MCF 10A (cell line): Measurements from ENCODE around the gene VEGFA. TPM values are rescaled to one million over a fixed set of nuclear protein-coding genes. Genes with fewer than 3 reads are reported as not detected.

Source experiments
- BruUV-seq: library from RNA; stranded (reverse); fragments of 400-500 nt; replicated peaks from 2 replicates; lab custom pipeline; 2021; lab: Mats Ljungman, UMichigan
- CTCF ChIA-PET: fragments of 300-600 bp; sonication (Branson Sonifier 250); formaldehyde crosslinking; extraction: SDS; loops from one replicate; lab custom pipeline; 2021; ENCODE audit warnings: antibody characterized with exemption, inconsistent platforms; lab: Yijun Ruan, JAX
- POLR2A ChIA-PET: fragments of 300-600, 350-650 bp; sonication (Branson Sonifier 250); formaldehyde crosslinking; extraction: SDS; loops from one replicate; lab custom pipeline; 2020; ENCODE audit warnings: antibody characterized with exemption, inconsistent platforms; lab: Yijun Ruan, JAX
- DNase-seq: peaks from one replicate; pipeline ENCODE4 v3.0.0-alpha.2; 2018; ENCODE audit not compliant: unreplicated experiment
- H3K27ac Mint-ChIP-seq: one replicate; pipeline ENCODE4 v1.8.0; 2022; ENCODE audit warnings: mild to moderate bottlenecking, low read depth, mixed read lengths; ENCODE audit not compliant: unreplicated experiment
- H3K27me3 Mint-ChIP-seq: one replicate; pipeline ENCODE4 v1.8.0; 2022; ENCODE audit warnings: mixed read lengths; ENCODE audit not compliant: insufficient read depth, unreplicated experiment
- H3K36me3 Mint-ChIP-seq: one replicate; pipeline ENCODE4 v1.8.0; 2022; ENCODE audit warnings: mild to moderate bottlenecking, moderate library complexity, mixed read lengths; ENCODE audit not compliant: insufficient read depth, unreplicated experiment
- H3K4me1 Mint-ChIP-seq: one replicate; pipeline ENCODE4 v1.8.0; 2022; ENCODE audit warnings: mixed read lengths; ENCODE audit not compliant: insufficient read depth, unreplicated experiment
- H3K4me3 Mint-ChIP-seq: one replicate; pipeline ENCODE4 v1.8.0; 2022; ENCODE audit warnings: mild to moderate bottlenecking, moderate library complexity, mixed read lengths; ENCODE audit not compliant: unreplicated experiment
- H3K9me3 Mint-ChIP-seq: one replicate; pipeline ENCODE4 v1.8.0; 2022; ENCODE audit warnings: mixed read lengths; ENCODE audit not compliant: unreplicated experiment
- intact Hi-C: fragments of 100-400 bp; cut with micrococcal nuclease; formaldehyde crosslinking; loops from 2 replicates; pipeline ENCODE4 v1.14.1; 2022
- total RNA-seq: library from RNA; stranded (reverse); gene quantifications from 2 replicates; pipeline ENCODE4 v1.2.3, GENCODE V29; 2022
- TF ChIP-seq, protein P1 (sequence below): fragments of 200-600 bp; IDR thresholded peaks from one replicate; pipeline ENCODE4 v1.8.0; 2022; ENCODE audit warnings: antibody characterized with exemption, mild to moderate bottlenecking; ENCODE audit not compliant: unreplicated experiment

The VEGFA gene
- total RNA-seq, 1 experiment from 2014 or later = 265 TPM

DNA sequence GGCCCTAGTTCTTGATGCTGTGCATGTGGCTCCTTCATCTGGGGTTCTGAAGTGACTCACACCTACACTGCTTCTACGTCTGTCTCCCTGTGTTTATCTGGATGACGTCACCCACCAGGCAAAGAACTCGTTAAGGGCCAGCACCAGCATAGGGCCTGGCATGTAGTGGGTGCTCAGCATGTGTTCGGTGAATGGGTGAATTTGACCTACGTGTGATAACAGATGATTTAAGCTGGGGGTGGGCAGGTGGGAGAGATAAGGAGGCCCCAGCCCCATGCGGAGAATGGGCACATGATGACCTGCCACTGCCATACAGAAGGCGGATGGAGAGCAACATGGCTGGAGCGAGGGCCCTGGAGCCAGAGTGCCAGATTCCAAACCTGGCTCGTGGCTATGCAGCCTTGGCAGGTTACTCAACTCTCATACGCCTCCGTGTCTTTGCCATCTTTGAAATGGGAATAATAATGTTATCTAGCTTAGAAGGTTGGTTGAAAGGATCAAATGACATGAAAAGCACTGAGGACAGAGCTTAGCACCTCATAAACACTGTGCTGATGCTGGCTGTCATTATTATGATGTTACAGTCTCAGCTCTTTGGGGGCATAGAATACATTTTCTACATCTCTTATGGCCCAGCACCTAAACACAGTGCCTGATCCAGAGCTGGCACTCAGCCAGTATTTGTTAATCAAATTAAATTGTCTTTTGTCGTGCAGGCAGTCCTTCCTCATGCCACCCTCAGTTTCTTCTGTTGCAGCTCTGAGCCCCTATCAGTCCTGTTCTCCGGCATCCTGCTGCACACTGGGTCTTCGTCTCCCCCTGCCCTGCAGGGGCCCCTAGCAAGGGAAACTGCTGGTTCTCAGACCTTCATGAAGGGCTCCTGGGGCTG, 39.6 kb downstream of the VEGFA start:
- ChIA-PET POLR2A (no interaction called here), CTCF (interaction anchor here (0.6 to 0.8 kb wide), 2 partner anchors 46 to 185 kb away, joined by 3 read pairs; no protein-coding TSS in a partner anchor)
- intact Hi-C loops = no loop called here
- peaks cover 5% of the 10 kb centered on the region for H3K36me3 Mint-ChIP-seq
- no peak overlapping the region for H3K27ac Mint-ChIP-seq
- H3K27me3 Mint-ChIP-seq = no peaks in the 10 kb centered on the region
- DNase-seq = peak; percentile 65
- peaks cover 24% of the 10 kb centered on the region for H3K4me1 Mint-ChIP-seq
- BruUV-seq = no TSS peak
- no peaks in the 10 kb centered on the region for H3K9me3 Mint-ChIP-seq
- TF ChIP-seq, protein P1, sequence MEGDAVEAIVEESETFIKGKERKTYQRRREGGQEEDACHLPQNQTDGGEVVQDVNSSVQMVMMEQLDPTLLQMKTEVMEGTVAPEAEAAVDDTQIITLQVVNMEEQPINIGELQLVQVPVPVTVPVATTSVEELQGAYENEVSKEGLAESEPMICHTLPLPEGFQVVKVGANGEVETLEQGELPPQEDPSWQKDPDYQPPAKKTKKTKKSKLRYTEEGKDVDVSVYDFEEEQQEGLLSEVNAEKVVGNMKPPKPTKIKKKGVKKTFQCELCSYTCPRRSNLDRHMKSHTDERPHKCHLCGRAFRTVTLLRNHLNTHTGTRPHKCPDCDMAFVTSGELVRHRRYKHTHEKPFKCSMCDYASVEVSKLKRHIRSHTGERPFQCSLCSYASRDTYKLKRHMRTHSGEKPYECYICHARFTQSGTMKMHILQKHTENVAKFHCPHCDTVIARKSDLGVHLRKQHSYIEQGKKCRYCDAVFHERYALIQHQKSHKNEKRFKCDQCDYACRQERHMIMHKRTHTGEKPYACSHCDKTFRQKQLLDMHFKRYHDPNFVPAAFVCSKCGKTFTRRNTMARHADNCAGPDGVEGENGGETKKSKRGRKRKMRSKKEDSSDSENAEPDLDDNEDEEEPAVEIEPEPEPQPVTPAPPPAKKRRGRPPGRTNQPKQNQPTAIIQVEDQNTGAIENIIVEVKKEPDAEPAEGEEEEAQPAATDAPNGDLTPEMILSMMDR = no peak
- no peak overlapping the region for H3K4me3 Mint-ChIP-seq

- Mint-ChIP-seq H3K27ac (no peak overlapping the region), H3K4me3 (no peak overlapping the region), H3K4me1 (peaks cover 29% of the 10 kb centered on the region), H3K9me3 (no peaks in the 10 kb centered on the region), H3K36me3 (peaks cover 5% of the 10 kb centered on the region), H3K27me3 (no peaks in the 10 kb centered on the region)
- CTCF ChIA-PET = no interaction called here
- POLR2A ChIA-PET = no interaction called here
- intact Hi-C loops = no loop called here
- DNase-seq = no peak
- TF ChIP-seq, protein P1 = no peak
- no TSS peak for BruUV-seq
Measured at GRCh38 chr6:43810965-43811732, 41.1 kb downstream of the VEGFA start.

DNA sequence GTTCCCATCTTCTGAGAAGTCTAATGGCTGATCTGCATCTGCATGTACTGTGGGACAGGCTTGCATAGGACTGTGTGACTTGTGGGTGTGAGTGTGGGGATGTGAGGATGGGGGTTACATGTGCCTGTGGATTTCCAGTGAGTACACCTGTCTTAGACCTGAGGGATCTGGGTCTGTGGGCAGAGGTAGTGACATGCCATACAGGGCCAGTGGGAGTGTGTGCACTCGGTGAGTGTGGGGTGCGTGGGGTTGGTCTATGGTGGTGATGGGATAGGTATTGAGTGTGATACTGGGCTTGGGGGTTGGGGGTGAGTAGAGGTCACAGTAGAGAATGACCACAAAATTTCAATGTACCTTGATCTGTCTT, 41.7 kb downstream of the VEGFA start:
- intact Hi-C loops = no loop called here
- Mint-ChIP-seq H3K4me1 (peaks cover 29% of the 10 kb centered on the region), H3K9me3 (no peaks in the 10 kb centered on the region), H3K27ac (no peak overlapping the region), H3K36me3 (peaks cover 5% of the 10 kb centered on the region), H3K4me3 (no peak overlapping the region), H3K27me3 (no peaks in the 10 kb centered on the region)
- ChIA-PET POLR2A (no interaction called here), CTCF (no interaction called here)
- TF ChIP-seq, protein P1 = no peak
- BruUV-seq = no TSS peak
- DNase-seq = no peak

DNA sequence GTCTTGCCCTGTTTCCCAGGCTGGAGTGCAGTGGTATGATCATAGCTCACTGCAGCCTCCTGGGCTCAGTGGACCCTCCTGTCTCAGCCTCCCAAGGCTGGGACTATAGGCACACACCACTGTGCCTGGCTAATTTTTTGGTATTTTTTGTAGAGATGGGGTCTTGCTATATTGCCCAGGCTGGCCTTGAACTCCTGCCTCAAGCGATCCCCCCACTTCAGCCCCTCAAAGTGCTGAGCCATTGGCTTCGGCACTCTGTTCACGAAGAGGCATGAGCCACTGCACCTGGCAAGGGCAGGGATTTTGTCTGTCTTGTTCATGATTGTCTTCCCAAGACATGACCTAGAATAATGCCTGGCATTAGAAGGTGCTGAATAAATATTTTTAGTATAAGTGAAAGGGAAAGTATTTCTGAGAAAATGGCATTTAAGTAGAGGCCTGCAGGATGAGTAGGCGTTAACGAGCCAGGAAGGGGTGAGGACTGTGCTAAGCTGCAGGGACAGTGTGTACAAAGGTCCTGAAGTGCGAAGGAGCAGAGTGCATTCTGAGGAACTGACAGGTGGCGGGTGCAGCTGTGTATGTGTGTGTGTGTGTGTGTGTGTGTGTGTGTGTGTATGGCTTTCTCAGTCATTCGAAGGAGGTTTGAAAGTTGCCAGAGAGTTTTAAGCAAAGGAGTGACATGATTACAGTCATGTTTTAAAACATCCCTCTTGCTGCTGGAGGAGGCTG, 43.0 kb downstream of the VEGFA start:
- no peak for DNase-seq
- Mint-ChIP-seq H3K36me3 (peaks cover 5% of the 10 kb centered on the region), H3K27ac (no peak overlapping the region), H3K4me3 (no peak overlapping the region), H3K4me1 (peaks cover 17% of the 10 kb centered on the region), H3K27me3 (no peaks in the 10 kb centered on the region), H3K9me3 (no peaks in the 10 kb centered on the region)
- CTCF ChIA-PET = no interaction called here
- intact Hi-C loops = no loop called here
- BruUV-seq = no TSS peak
- TF ChIP-seq, protein P1 = no peak
- POLR2A ChIA-PET = interaction anchor here (0.6 kb wide), 1 partner anchor 219 kb away, joined by 4 read pairs; no protein-coding TSS in a partner anchor
